Glutamatergic neuron (in vitro differentiated cells): ENCODE data around the gene TSPAN9. TPM values are rescaled to one million over a fixed set of nuclear protein-coding genes. Genes with fewer than 3 reads are reported as not detected.
A peak's percentile ranks its signal among the peaks of the same experiment; 100 is the strongest.

Experiments
- DNase-seq: peaks from one replicate; pipeline ENCODE4 v3.0.0; 2022
- H3K27ac Mint-ChIP-seq: one replicate; pipeline ENCODE4 v1.8.0; 2020; ENCODE audit warnings: mild to moderate bottlenecking, mixed read lengths, inconsistent platforms; ENCODE audit not compliant: unreplicated experiment
- H3K27me3 Mint-ChIP-seq: one replicate; pipeline ENCODE4 v1.8.0; 2020; ENCODE audit warnings: mild to moderate bottlenecking, moderate library complexity, mixed read lengths, inconsistent platforms; ENCODE audit not compliant: unreplicated experiment
- H3K36me3 Mint-ChIP-seq: one replicate; pipeline ENCODE4 v1.8.0; 2020; ENCODE audit warnings: mild to moderate bottlenecking, mixed read lengths, inconsistent platforms; ENCODE audit not compliant: unreplicated experiment
- H3K4me1 Mint-ChIP-seq: one replicate; pipeline ENCODE4 v1.8.0; 2020; ENCODE audit warnings: mild to moderate bottlenecking, low read depth, mixed read lengths, inconsistent platforms; ENCODE audit not compliant: unreplicated experiment
- H3K4me3 Mint-ChIP-seq: one replicate; pipeline ENCODE4 v1.8.0; 2020; ENCODE audit warnings: mild to moderate bottlenecking, mixed read lengths, inconsistent platforms; ENCODE audit not compliant: unreplicated experiment
- H3K9me3 Mint-ChIP-seq: one replicate; pipeline ENCODE4 v1.8.0; 2020; ENCODE audit warnings: mild to moderate bottlenecking, moderate library complexity, mixed read lengths, inconsistent platforms; ENCODE audit not compliant: unreplicated experiment
- total RNA-seq: library from RNA; stranded (reverse); fragmentation: NEBNext Ultra II Directional; extraction: Animal tissue kit (Norgen Biotek cat#: 25700); gene quantifications from one replicate; pipeline ENCODE4 v1.2.1, GENCODE V29; 2021; ENCODE audit not compliant: unreplicated experiment
- TF ChIP-seq, protein P1 (sequence below): fragments of 200-600 bp; sonication (generic); IDR thresholded peaks from one replicate; pipeline ENCODE4 v1.5.0; 2021; ENCODE audit not compliant: partially characterized antibody, unreplicated experiment

The TSPAN9 gene
- total RNA-seq, 1 donor from 2014 or later: 142 TPM

DNA sequence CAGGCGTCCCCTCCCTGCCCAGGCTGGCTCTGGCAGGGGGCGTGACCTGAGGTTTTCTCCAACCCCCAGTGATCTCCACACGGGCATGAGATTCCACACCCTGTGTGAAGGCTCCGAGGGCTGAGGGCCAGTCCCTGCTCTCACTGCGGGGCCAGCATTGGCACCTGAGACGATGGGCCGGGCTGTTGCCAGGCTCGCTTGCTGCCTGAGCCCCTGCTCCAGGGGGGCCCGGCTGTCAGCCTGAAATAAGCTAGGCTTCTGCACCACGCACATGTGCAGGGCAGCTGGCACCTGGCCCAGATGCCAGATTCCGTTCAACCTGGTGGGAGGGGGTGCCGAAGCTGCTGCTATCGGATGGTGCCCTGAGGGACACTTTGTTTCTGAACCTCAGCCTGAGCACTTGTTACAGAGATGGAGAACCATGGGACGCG, 217.3 kb downstream of the TSPAN9 start:
- Mint-ChIP-seq H3K36me3 (no peaks in the 10 kb centered on the region), H3K4me3 (no peak overlapping the region), H3K27ac (no peak overlapping the region), H3K4me1 (peaks cover 23% of the 10 kb centered on the region), H3K27me3 (peaks cover 8% of the 10 kb centered on the region), H3K9me3 (peaks cover 9% of the 10 kb centered on the region)
- TF ChIP-seq, protein P1, sequence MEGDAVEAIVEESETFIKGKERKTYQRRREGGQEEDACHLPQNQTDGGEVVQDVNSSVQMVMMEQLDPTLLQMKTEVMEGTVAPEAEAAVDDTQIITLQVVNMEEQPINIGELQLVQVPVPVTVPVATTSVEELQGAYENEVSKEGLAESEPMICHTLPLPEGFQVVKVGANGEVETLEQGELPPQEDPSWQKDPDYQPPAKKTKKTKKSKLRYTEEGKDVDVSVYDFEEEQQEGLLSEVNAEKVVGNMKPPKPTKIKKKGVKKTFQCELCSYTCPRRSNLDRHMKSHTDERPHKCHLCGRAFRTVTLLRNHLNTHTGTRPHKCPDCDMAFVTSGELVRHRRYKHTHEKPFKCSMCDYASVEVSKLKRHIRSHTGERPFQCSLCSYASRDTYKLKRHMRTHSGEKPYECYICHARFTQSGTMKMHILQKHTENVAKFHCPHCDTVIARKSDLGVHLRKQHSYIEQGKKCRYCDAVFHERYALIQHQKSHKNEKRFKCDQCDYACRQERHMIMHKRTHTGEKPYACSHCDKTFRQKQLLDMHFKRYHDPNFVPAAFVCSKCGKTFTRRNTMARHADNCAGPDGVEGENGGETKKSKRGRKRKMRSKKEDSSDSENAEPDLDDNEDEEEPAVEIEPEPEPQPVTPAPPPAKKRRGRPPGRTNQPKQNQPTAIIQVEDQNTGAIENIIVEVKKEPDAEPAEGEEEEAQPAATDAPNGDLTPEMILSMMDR: no peak
- DNase-seq: no peak

DNA sequence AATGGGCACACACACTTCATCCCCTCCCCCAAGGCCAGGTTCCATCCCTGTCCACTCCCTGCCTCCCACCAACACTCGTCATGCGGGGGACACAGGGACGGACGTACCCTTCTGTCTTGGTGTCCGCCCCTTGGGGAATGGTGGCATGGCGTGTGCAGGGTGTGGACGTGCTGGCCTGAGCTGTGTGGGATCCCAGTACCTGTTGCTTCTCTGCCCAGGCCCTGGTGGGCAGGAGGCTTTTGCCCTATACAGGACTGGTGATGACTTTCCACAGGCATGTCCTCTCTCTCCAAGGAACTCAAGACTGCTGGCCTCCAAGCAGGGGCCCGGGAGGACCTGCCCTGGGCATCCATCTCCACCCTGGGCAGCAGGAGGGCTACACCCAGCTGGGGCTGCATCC, 218.0 kb downstream of the TSPAN9 start:
- Mint-ChIP-seq H3K9me3 (peaks cover 9% of the 10 kb centered on the region), H3K4me1 (peaks cover 30% of the 10 kb centered on the region), H3K27me3 (peaks cover 8% of the 10 kb centered on the region), H3K27ac (no peak overlapping the region), H3K36me3 (no peaks in the 10 kb centered on the region), H3K4me3 (no peak overlapping the region)
- DNase-seq: no peak
- TF ChIP-seq, protein P1: no peak

DNA sequence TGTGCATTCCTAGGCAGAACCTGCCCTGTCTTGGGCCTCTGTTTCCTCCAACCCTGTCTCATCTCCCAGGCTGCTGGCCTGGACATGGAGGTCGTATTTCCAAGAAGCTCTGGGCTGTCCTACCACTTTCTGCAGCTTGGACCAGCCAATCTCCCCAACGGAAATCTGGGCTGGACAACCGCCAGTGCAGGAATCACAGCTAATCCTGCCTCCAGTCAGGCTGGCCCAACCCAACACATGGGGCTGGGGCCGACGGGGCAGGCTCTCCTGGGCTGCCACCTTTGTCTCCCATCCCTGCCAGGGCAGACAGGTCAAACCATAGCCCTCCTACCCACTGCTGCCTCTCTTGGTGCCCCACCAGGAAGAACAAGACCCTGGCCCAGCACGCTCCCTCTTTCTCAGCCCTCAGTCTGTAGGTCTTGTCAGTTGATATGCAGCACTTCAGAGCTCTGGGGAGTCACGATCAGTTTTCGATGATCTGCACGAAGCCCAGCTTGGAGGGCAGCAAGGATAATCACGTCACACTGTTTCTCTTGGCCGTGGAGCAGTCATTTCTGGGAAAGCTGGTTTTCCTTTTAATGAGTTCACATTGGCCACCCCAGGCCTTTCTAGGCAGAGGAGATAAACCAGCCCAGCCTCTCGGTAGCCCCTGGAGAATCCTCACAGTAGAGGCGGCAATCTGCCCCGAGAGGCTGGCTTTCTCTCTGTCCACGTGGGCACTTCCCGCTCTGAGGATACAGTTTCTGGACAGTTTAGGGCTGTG, 218.6 kb downstream of the TSPAN9 start:
- no peaks in the 10 kb centered on the region for H3K36me3 Mint-ChIP-seq
- peaks cover 13% of the 10 kb centered on the region for H3K9me3 Mint-ChIP-seq
- DNase-seq: no peak
- peaks cover 8% of the 10 kb centered on the region for H3K27me3 Mint-ChIP-seq
- TF ChIP-seq, protein P1: no peak
- H3K4me1 Mint-ChIP-seq: peaks cover 36% of the 10 kb centered on the region
- no peak overlapping the region for H3K27ac Mint-ChIP-seq
- H3K4me3 Mint-ChIP-seq: peak overlapping the region; percentile 52

DNA sequence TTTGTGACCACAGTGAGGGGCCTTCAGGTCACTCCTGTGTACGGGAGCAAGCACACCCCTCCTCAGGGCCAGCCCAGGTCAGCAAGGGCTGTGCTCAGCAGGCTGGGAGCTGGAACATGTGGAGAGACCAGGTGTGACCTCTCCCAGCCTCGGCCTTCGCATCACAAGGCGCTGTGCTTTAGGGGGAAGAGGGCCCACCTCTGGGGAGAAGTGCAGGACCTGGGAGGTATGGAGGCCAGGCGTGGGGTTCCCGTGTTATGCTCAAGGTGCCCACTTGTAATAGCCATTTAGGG, 219.2 kb downstream of the TSPAN9 start:
- peaks cover 15% of the 10 kb centered on the region for H3K9me3 Mint-ChIP-seq
- H3K27me3 Mint-ChIP-seq: peaks cover 8% of the 10 kb centered on the region
- H3K4me3 Mint-ChIP-seq: no peak overlapping the region
- DNase-seq: no peak
- H3K27ac Mint-ChIP-seq: no peak overlapping the region
- TF ChIP-seq, protein P1: no peak
- peaks cover 39% of the 10 kb centered on the region for H3K4me1 Mint-ChIP-seq
- H3K36me3 Mint-ChIP-seq: no peaks in the 10 kb centered on the region

DNA sequence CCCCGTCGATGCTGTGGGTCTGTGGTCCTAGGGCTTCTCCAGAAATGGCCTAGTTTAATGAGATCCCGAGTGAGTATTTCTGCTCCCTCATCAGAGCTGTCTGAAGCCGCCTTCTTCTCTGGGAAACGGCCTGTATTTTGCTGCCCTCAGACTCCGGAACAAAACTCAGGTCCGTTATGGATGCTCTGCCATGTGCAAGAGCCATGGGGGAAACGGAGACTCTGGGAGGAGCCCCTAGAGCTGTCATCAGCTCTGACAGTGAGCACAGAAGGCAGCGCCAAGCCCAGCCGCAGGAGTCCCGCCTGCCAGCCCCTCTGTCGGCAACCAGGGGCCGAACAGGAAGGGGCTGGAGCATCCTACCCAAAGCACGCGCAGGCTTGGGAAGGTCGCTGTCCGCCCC, 221.4 kb downstream of the TSPAN9 start:
- Mint-ChIP-seq H3K9me3 (peaks cover 16% of the 10 kb centered on the region), H3K4me3 (no peak overlapping the region), H3K4me1 (peaks cover 31% of the 10 kb centered on the region), H3K36me3 (no peaks in the 10 kb centered on the region), H3K27ac (no peak overlapping the region), H3K27me3 (peaks cover 13% of the 10 kb centered on the region)
- DNase-seq: no peak
- TF ChIP-seq, protein P1: no peak
